ENCODE data around the gene SEMA5B. TPM values are rescaled to one million over a fixed set of nuclear protein-coding genes. Genes with fewer than 3 reads are reported as not detected.

Gene SEMA5B
- total and polyA plus RNA-seq, 2 donors (not counting 1 experiment from before 2014, with no cell fraction given), result not detected

- H3K27me3 ChIP-seq (replicated peaks in 1 of 4; ENCODE audit: control extremely low read depth in 1 of 4, control insufficient read depth in 3 of 4, insufficient read depth in 4 of 4, low read length in 3 of 4), result no peaks in the 10 kb centered on the region
- no peak overlapping the region for H3K9ac ChIP-seq (ENCODE audit: low read length)
- Mint-ChIP-seq H3K9me3 (ENCODE audit: insufficient read depth) (no peaks in the 10 kb centered on the region), H3K4me3 (no peak overlapping the region), H3K27me3 (no peaks in the 10 kb centered on the region), H3K27ac (no peak overlapping the region), H3K4me1 (peaks cover 14% of the 10 kb centered on the region)
- no peaks in the 10 kb centered on the region for H3K9me3 ChIP-seq (ENCODE audit: control extremely low read depth in 1 of 3, control insufficient read depth in 2 of 3, insufficient read depth in 1 of 3, low read length in 2 of 3)
- no peak overlapping the region for H3K4me2 ChIP-seq (replicated peaks; ENCODE audit: low read depth, low read length, poor library complexity, severe bottlenecking)
- intact Hi-C loops (cut with micrococcal nuclease), result no loop called here
- H4K20me1 ChIP-seq (ENCODE audit: control insufficient read depth, insufficient read depth, low read length, poor library complexity, severe bottlenecking), result peaks cover 7% of the 10 kb centered on the region
- peaks cover 54% of the 10 kb centered on the region for H3K79me2 ChIP-seq (ENCODE audit: control insufficient read depth, insufficient read depth, low read length)
- H3K36me3 ChIP-seq (replicated peaks in 1 of 2; ENCODE audit: control extremely low read depth in 1 of 2, control insufficient read depth in 1 of 2, extremely low read depth in 1 of 2, insufficient read depth in 2 of 2, low read length in 1 of 2), result no peaks in the 10 kb centered on the region
- H3K4me3 ChIP-seq (ENCODE audit: control extremely low read depth in 1 of 5, extremely low read depth in 1 of 5, insufficient read depth in 1 of 5, low read depth in 2 of 5, low read length in 4 of 5), result no peak overlapping the region
- DNase-seq (no peak), ATAC-seq (ENCODE audit: low read depth) (no peak)
- H3K27ac ChIP-seq (ENCODE audit: low read length in 2 of 2), result no peak overlapping the region
- H2AFZ ChIP-seq (ENCODE audit: insufficient read depth, low read depth, low read length, poor library complexity, severe bottlenecking), result no peak overlapping the region
- ChIA-PET CTCF (no interaction called here), POLR2A (no interaction called here)
- 100% methylated on average over 2 of the region's 5 CpGs for WGBS (ENCODE audit: insufficient coverage)
- TF ChIP-seq EZH2 (IDR thresholded peaks at IDR 0.05; ENCODE audit: borderline replicate concordance, insufficient read depth, low read depth, low read length, poor library complexity, severe bottlenecking), result no peak
- TF ChIP-seq, protein P1, sequence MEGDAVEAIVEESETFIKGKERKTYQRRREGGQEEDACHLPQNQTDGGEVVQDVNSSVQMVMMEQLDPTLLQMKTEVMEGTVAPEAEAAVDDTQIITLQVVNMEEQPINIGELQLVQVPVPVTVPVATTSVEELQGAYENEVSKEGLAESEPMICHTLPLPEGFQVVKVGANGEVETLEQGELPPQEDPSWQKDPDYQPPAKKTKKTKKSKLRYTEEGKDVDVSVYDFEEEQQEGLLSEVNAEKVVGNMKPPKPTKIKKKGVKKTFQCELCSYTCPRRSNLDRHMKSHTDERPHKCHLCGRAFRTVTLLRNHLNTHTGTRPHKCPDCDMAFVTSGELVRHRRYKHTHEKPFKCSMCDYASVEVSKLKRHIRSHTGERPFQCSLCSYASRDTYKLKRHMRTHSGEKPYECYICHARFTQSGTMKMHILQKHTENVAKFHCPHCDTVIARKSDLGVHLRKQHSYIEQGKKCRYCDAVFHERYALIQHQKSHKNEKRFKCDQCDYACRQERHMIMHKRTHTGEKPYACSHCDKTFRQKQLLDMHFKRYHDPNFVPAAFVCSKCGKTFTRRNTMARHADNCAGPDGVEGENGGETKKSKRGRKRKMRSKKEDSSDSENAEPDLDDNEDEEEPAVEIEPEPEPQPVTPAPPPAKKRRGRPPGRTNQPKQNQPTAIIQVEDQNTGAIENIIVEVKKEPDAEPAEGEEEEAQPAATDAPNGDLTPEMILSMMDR (IDR thresholded peaks at IDR 0.05), result no peak
- peaks cover 9 to 10% of the 10 kb centered on the region in 2 donors for H3K4me1 ChIP-seq (ENCODE audit: control insufficient read depth in 2 of 2, insufficient read depth in 2 of 2, low read length in 2 of 2)
Observed at GRCh38 chr3:123071146-123071545, 43.6 kb upstream of the SEMA5B start.

DNA sequence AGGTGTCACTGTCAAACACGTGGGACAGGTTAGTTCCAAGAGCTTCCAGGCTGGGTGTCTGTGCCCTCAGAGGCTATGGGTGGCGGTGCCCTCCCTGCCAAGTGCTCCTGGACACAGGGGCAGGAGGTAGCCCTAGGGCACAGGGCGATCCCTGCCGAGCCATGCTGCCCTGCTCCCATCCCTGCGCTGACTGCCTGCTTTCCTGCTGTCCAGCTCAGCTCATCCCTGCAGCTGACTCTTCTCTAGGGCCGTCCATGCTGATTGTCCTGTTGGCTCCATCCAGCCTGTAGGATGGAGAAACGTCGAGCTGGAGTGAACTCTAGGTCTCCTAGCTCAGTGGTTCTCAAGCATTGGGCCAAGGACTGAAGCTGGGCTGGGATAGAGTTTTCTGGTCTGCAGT, 42.9 kb upstream of the SEMA5B start:
- 94% methylated on average over 7 of the region's 8 CpGs for WGBS (ENCODE audit: insufficient coverage)
- Mint-ChIP-seq H3K27ac (no peak overlapping the region), H3K9me3 (ENCODE audit: insufficient read depth) (no peaks in the 10 kb centered on the region), H3K4me3 (no peak overlapping the region), H3K27me3 (no peaks in the 10 kb centered on the region), H3K4me1 (peaks cover 14% of the 10 kb centered on the region)
- CTCF ChIA-PET, result no interaction called here
- Histone ChIP-seq H4K20me1 (ENCODE audit: control insufficient read depth, insufficient read depth, low read length, poor library complexity, severe bottlenecking) (peaks cover 7% of the 10 kb centered on the region), H3K4me3 (ENCODE audit: control extremely low read depth in 1 of 5, extremely low read depth in 1 of 5, insufficient read depth in 1 of 5, low read depth in 2 of 5, low read length in 4 of 5) (no peak overlapping the region), H3K27me3 (replicated peaks in 1 of 4; ENCODE audit: control extremely low read depth in 1 of 4, control insufficient read depth in 3 of 4, insufficient read depth in 4 of 4, low read length in 3 of 4) (no peaks in the 10 kb centered on the region), H3K27ac (ENCODE audit: low read length in 2 of 2) (no peak overlapping the region), H3K9me3 (ENCODE audit: control extremely low read depth in 1 of 3, control insufficient read depth in 2 of 3, insufficient read depth in 1 of 3, low read length in 2 of 3) (no peaks in the 10 kb centered on the region), H3K36me3 (replicated peaks in 1 of 2; ENCODE audit: control extremely low read depth in 1 of 2, control insufficient read depth in 1 of 2, extremely low read depth in 1 of 2, insufficient read depth in 2 of 2, low read length in 1 of 2) (no peaks in the 10 kb centered on the region), H3K9ac (ENCODE audit: low read length) (no peak overlapping the region), H3K79me2 (ENCODE audit: control insufficient read depth, insufficient read depth, low read length) (peaks cover 54% of the 10 kb centered on the region), H3K4me2 (replicated peaks; ENCODE audit: low read depth, low read length, poor library complexity, severe bottlenecking) (no peak overlapping the region), H3K4me1 (ENCODE audit: control insufficient read depth in 2 of 2, insufficient read depth in 2 of 2, low read length in 2 of 2) (peaks cover 9 to 10% of the 10 kb centered on the region in 2 donors), H2AFZ (ENCODE audit: insufficient read depth, low read depth, low read length, poor library complexity, severe bottlenecking) (no peak overlapping the region)
- ATAC-seq (ENCODE audit: low read depth) (no peak), DNase-seq (no peak)
- TF ChIP-seq EZH2 (IDR thresholded peaks at IDR 0.05; ENCODE audit: borderline replicate concordance, insufficient read depth, low read depth, low read length, poor library complexity, severe bottlenecking), result no peak
- TF ChIP-seq, protein P1 (IDR thresholded peaks at IDR 0.05), result no peak
- intact Hi-C loops (cut with micrococcal nuclease), result no loop called here
- POLR2A ChIA-PET, result no interaction called here
